Ovary (tissue), 3 donors: ENCODE measurements around the gene GYPC.

Source experiments
- CTCF ChIP-seq, 3 donors: fragments of 450-650 bp in 2 of 3; fragments of 200-600 bp in 1 of 3; IDR thresholded peaks; one replicate each; pipeline versions ENCODE4 v1.5.1 to v1.8.0; 2016 to 2022; ENCODE audit warnings: antibody characterized with exemption in 3 of 3, mild to moderate bottlenecking in 1 of 3
- POLR2A ChIP-seq: fragments of 450-650 bp; IDR thresholded peaks from one replicate; pipeline ENCODE4 v1.6.1; 2017; ENCODE audit warnings: antibody characterized with exemption, mild to moderate bottlenecking, moderate library complexity
- donor health status: DM: no; HTN: no; CAD: no.

- TF ChIP-seq CTCF (IDR thresholded peaks at IDR 0.05): no peak
- no peak for TF ChIP-seq POLR2A
These were observed 67.4 kb downstream of the GYPC start for GRCh38 chr2:126723281-126723815.
